ENCODE results near the gene RNF150.
"Not testable (repeated sequence)": the region's sequence is repeated elsewhere in the genome, so short reads cannot be mapped to it uniquely, and the experiment has no call there.

RNF150 gene

GRCh38 chr4:140856621-140857062 lies 276.6 kb downstream of the RNF150 start:
- DNase-seq: no peak

GRCh38 chr4:140854168-140854567 lies 279.1 kb downstream of the RNF150 start:
- no peak for DNase-seq

GRCh38 chr4:140851804-140852203 lies 281.5 kb downstream of the RNF150 start:
- DNase-seq: no peak

GRCh38 chr4:140851032-140851636 lies 282.1 kb downstream of the RNF150 start:
- no peak for DNase-seq

- DNase-seq: no peak
These were observed 283.7 kb downstream of the RNF150 start for GRCh38 chr4:140849526-140849925.

GRCh38 chr4:140846736-140847135 lies 286.5 kb downstream of the RNF150 start:
- DNase-seq: no peak

GRCh38 chr4:140844061-140844460 lies 289.2 kb downstream of the RNF150 start:
- no peak for DNase-seq

- DNase-seq: no peak
These were observed 292.1 kb downstream of the RNF150 start for GRCh38 chr4:140841186-140841585.

- no peak for DNase-seq
These were observed 293.1 kb downstream of the RNF150 start for GRCh38 chr4:140839888-140840790.

GRCh38 chr4:140839406-140839805 lies 293.9 kb downstream of the RNF150 start:
- no peak for DNase-seq

GRCh38 chr4:140837736-140838135 lies 295.5 kb downstream of the RNF150 start:
- no peak for DNase-seq

- DNase-seq: no peak
These were observed 298.3 kb downstream of the RNF150 start for GRCh38 chr4:140834839-140835495.

- DNase-seq: no peak
These were observed 300.0 kb downstream of the RNF150 start for GRCh38 chr4:140833280-140833679.

- DNase-seq: no peak
These were observed 303.4 kb downstream of the RNF150 start for GRCh38 chr4:140829825-140830224.

- DNase-seq: no peak
These were observed 306.6 kb downstream of the RNF150 start for GRCh38 chr4:140826701-140827027.

- not testable (repeated sequence) for DNase-seq
These were observed 312.7 kb downstream of the RNF150 start for GRCh38 chr4:140820520-140820919.

- DNase-seq: no peak
These were observed 313.7 kb downstream of the RNF150 start for GRCh38 chr4:140819610-140820009.

GRCh38 chr4:140818433-140818832 lies 314.8 kb downstream of the RNF150 start:
- no peak for DNase-seq

GRCh38 chr4:140816806-140817510 lies 316.3 kb downstream of the RNF150 start:
- DNase-seq: no peak

- no peak for DNase-seq
These were observed 319.5 kb downstream of the RNF150 start for GRCh38 chr4:140813804-140814203.

- DNase-seq: no peak
These were observed 320.4 kb downstream of the RNF150 start for GRCh38 chr4:140812916-140813315.

GRCh38 chr4:140811429-140811828 lies 321.8 kb downstream of the RNF150 start:
- DNase-seq: no peak

- not testable (repeated sequence) for DNase-seq
These were observed 322.6 kb downstream of the RNF150 start for GRCh38 chr4:140810591-140811169.

Data from activated CD8-positive, alpha-beta memory T cell treated with anti-CD3 and anti-CD28 coated beads, Interleukin-2, amount 50 U/mL, for 4 hours (primary cell).